Fibroblast of skin of left quadriceps (primary cell): ENCODE measurements around the gene TMPRSS11A.

Experiments used
- DNase-seq, 2 experiments: peaks; one replicate each; pipeline ENCODE4 v3.0.0-alpha.2; 2013; ENCODE audit warnings: low read depth in 2 of 2

TMPRSS11A gene

GRCh38 chr4:67963356-67963755, at the start of gene TMPRSS11A:
Gene TMPRSS11A, minus strand, starts transcription at chr4:67963493. Its CDS starts 100 bp downstream, at chr4:67963393.
- no peak for DNase-seq

GRCh38 chr4:68011684-68012083, 48.4 kb upstream of the TMPRSS11A start:
- DNase-seq = no peak

- no peak for DNase-seq
Observed at GRCh38 chr4:68002906-68003305, 39.6 kb upstream of the TMPRSS11A start.

GRCh38 chr4:67996127-67996526, 32.8 kb upstream of the TMPRSS11A start:
- no peak for DNase-seq

- no peak for DNase-seq
Observed at GRCh38 chr4:67988991-67989390, 25.7 kb upstream of the TMPRSS11A start.

GRCh38 chr4:67983333-67983732, 20.0 kb upstream of the TMPRSS11A start:
- no peak for DNase-seq

GRCh38 chr4:67980512-67980911, 17.2 kb upstream of the TMPRSS11A start:
- DNase-seq = no peak

- DNase-seq = no peak
Observed at GRCh38 chr4:67973608-67974007, 10.3 kb upstream of the TMPRSS11A start.

GRCh38 chr4:67954890-67955289, 8.4 kb downstream of the TMPRSS11A start:
- no peak for DNase-seq

- no peak for DNase-seq
Observed at GRCh38 chr4:67941074-67941473, 22.2 kb downstream of the TMPRSS11A start.

- DNase-seq = no peak
Observed at GRCh38 chr4:67940506-67940905, 22.8 kb downstream of the TMPRSS11A start.

GRCh38 chr4:67939195-67939594, 24.1 kb downstream of the TMPRSS11A start:
- DNase-seq = no peak

GRCh38 chr4:67935888-67936287, 27.4 kb downstream of the TMPRSS11A start:
- no peak for DNase-seq

- no peak for DNase-seq
Observed at GRCh38 chr4:67934628-67935027, 28.7 kb downstream of the TMPRSS11A start.

GRCh38 chr4:67933755-67934154, 29.5 kb downstream of the TMPRSS11A start:
- DNase-seq = no peak

- no peak for DNase-seq
Observed at GRCh38 chr4:67933038-67933437, 30.3 kb downstream of the TMPRSS11A start.

- no peak for DNase-seq
Observed at GRCh38 chr4:67931256-67931655, 32.0 kb downstream of the TMPRSS11A start.

- DNase-seq = peak; percentile 64 to 71
Observed at GRCh38 chr4:67929426-67929825, 33.9 kb downstream of the TMPRSS11A start.

- DNase-seq = no peak
Observed at GRCh38 chr4:67928546-67928945, 34.7 kb downstream of the TMPRSS11A start.

- no peak for DNase-seq
Observed at GRCh38 chr4:67927251-67927650, 36.0 kb downstream of the TMPRSS11A start.

GRCh38 chr4:67926485-67926884, 36.8 kb downstream of the TMPRSS11A start:
- no peak for DNase-seq

GRCh38 chr4:67922697-67923096, 40.6 kb downstream of the TMPRSS11A start:
- peak; percentile 37 to 42 for DNase-seq

- no peak for DNase-seq
Observed at GRCh38 chr4:67918428-67918827, 44.9 kb downstream of the TMPRSS11A start.

GRCh38 chr4:67915400-67915966, 47.8 kb downstream of the TMPRSS11A start:
- DNase-seq = no peak
